ENCODE data around the gene FBXW11. TPM values are rescaled to one million over a fixed set of nuclear protein-coding genes. Genes with fewer than 3 reads are reported as not detected.

Gene FBXW11
- total RNA-seq, 1 experiment from 2014 or later: 52.0 TPM

GRCh38 chr5:171934586-171934985 is 71.9 kb downstream of the FBXW11 start:
- no peak for ATAC-seq
- BruUV-seq (replicated peaks): no TSS peak
- H4K20me1 ChIP-seq (ENCODE audit: insufficient read depth): peaks cover 3% of the 10 kb centered on the region; the same call in 1 of the 2 replicates

More at GRCh38 chr5:171934586-171934985, 71.9 kb downstream of the FBXW11 start:
- Histone ChIP-seq H3K9me3 (ENCODE audit: control insufficient read depth in 1 of 2, insufficient read depth in 1 of 2, low read depth in 1 of 2, low read length in 2 of 2) (no peaks in the 10 kb centered on the region; a peak in 1 of 4 replicates), H3K4me3 (replicated peaks in 1 of 2; ENCODE audit: low read depth in 1 of 2, low read length in 2 of 2) (no peak overlapping the region), H3K36me3 (ENCODE audit: control insufficient read depth in 1 of 2, insufficient read depth in 2 of 2, low read length in 2 of 2) (no peaks in the 10 kb centered on the region), H3K4me2 (ENCODE audit: low read length) (no peak overlapping the region), H3K9ac (ENCODE audit: low read length) (no peak overlapping the region), H3K79me2 (ENCODE audit: insufficient read depth, low read length) (peaks cover 90% of the 10 kb centered on the region), H3K4me1 (ENCODE audit: control insufficient read depth in 1 of 2, insufficient read depth in 2 of 2, low read length in 2 of 2) (no peaks in the 10 kb centered on the region), H3K27ac (ENCODE audit: low read depth, low read length) (no peak overlapping the region), H3K27me3 (ENCODE audit: insufficient read depth, low read length) (no peaks in the 10 kb centered on the region), H2AFZ (ENCODE audit: low read depth, low read length, poor library complexity, severe bottlenecking) (no peak overlapping the region), H3K9me2 (ENCODE audit: insufficient read depth) (no peaks in the 10 kb centered on the region)
- no peak for DNase-seq (ENCODE audit: low read depth, low spot score)
- intact Hi-C loops (cut with micrococcal nuclease): no loop called here
- POLR2A ChIA-PET: no interaction called here
- no peak for TF ChIP-seq POLR2A (IDR thresholded peaks at IDR 0.05; ENCODE audit: borderline replicate concordance, extremely low read depth, insufficient read depth, insufficient read length)
- TF ChIP-seq EZH2phosphoT487 (IDR thresholded peaks at IDR 0.05; ENCODE audit: borderline replicate concordance): no peak
- no peak for TF ChIP-seq ZBTB33 (IDR thresholded peaks at IDR 0.05; ENCODE audit: extremely low read depth, insufficient replicate concordance, low read length)
- no peak for TF ChIP-seq TCF7L2 (IDR thresholded peaks at IDR 0.05; ENCODE audit: borderline replicate concordance, extremely low read depth, insufficient read depth, insufficient read length)
- no peak for TF ChIP-seq JUND (IDR thresholded peaks at IDR 0.05)
- TF ChIP-seq, protein P1, sequence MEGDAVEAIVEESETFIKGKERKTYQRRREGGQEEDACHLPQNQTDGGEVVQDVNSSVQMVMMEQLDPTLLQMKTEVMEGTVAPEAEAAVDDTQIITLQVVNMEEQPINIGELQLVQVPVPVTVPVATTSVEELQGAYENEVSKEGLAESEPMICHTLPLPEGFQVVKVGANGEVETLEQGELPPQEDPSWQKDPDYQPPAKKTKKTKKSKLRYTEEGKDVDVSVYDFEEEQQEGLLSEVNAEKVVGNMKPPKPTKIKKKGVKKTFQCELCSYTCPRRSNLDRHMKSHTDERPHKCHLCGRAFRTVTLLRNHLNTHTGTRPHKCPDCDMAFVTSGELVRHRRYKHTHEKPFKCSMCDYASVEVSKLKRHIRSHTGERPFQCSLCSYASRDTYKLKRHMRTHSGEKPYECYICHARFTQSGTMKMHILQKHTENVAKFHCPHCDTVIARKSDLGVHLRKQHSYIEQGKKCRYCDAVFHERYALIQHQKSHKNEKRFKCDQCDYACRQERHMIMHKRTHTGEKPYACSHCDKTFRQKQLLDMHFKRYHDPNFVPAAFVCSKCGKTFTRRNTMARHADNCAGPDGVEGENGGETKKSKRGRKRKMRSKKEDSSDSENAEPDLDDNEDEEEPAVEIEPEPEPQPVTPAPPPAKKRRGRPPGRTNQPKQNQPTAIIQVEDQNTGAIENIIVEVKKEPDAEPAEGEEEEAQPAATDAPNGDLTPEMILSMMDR (IDR thresholded peaks at IDR 0.05 in 2 of 3, conservative IDR thresholded peaks at IDR 0.05 in 1 of 3; ENCODE audit: borderline replicate concordance in 1 of 3, insufficient read depth in 1 of 3, low read depth in 2 of 3, low read length in 2 of 3): no peak
- TF ChIP-seq EGR1 (IDR thresholded peaks at IDR 0.05; ENCODE audit: low read depth): no peak
- no peak for TF ChIP-seq SRF (IDR thresholded peaks at IDR 0.05; ENCODE audit: low read depth)
- no peak for TF ChIP-seq CBX3 (IDR thresholded peaks at IDR 0.05; ENCODE audit: low read depth)
- no peak for TF ChIP-seq CEBPB (IDR thresholded peaks at IDR 0.05; ENCODE audit: low read depth)
- CTCF ChIA-PET: no interaction called here
- RAD21 ChIA-PET (ENCODE audit: low non-redundant PET in 1 of 2, low total read pairs in 2 of 2, uncharacterized antibody in 2 of 2, unreplicated experiment in 2 of 2): no interaction called here
